GM13977 (cell line): Measurements from ENCODE around the gene SVOPL.
"Not testable (repeated sequence)": the region's sequence is repeated elsewhere in the genome, so short reads cannot be mapped to it uniquely, and the experiment has no call there.

ENCODE experiments used
- DNase-seq: peaks from one replicate; pipeline ENCODE4 v3.0.0; 2012; ENCODE audit warnings: low spot score
- in situ Hi-C: fragments of 300-500 bp; cut with MboI; formaldehyde crosslinking; loops from one replicate; pipeline ENCODE4 v1.12.0; 2022; ENCODE audit warnings: low sequenced_read_pairs, low pct_unique_long_range_greater_than_20kb, mixed read lengths, inconsistent platforms; ENCODE audit not compliant: unreplicated experiment
- TF ChIP-seq, protein P1 (sequence below): IDR thresholded peaks from 2 replicates; pipeline ENCODE4 v1.5.1; 2012; ENCODE audit warnings: mild to moderate bottlenecking, control low read depth; ENCODE audit not compliant: insufficient read depth; ENCODE audit errors: extremely low read depth, missing control alignments

The SVOPL gene

DNA sequence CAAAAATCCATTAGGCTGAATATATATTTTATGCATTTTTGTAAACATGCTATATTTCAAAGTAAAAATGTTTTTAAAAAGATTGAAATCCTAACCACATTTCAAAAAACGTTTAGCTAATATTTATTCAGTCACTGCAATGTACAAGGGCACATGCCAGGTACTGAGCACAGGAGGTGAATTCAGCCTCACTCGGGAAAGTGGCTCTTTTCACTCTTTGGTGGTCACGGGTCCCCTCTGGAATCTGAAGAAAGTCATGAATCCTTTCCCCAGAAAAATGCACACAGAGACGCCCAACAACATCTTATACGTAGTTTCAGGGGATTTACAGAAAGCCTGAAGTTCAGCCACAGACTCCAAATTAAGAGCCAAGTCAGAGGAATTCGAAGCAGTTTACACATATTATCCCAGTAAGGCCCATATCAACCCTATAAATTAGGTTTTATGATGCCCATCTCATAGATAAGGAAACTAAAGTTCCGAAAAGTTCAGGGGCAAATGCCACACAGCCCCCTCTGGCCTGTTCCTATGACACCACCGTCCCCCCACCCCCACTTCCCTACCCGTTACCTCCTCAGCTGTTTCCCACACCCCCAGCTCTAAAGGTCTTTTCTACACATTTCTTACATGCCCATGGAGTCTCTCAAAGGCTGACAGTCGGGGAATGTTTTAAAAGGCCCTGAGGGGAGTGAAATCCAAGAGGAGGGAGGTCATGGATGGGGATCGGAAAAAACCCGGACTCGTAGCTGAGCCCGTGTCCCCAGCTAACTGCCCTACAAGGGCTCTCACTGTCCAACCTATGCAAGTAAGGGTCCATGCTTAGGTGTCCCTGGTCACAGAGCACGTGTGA is 9.6 kb upstream of the SVOPL start:
- TF ChIP-seq, protein P1, sequence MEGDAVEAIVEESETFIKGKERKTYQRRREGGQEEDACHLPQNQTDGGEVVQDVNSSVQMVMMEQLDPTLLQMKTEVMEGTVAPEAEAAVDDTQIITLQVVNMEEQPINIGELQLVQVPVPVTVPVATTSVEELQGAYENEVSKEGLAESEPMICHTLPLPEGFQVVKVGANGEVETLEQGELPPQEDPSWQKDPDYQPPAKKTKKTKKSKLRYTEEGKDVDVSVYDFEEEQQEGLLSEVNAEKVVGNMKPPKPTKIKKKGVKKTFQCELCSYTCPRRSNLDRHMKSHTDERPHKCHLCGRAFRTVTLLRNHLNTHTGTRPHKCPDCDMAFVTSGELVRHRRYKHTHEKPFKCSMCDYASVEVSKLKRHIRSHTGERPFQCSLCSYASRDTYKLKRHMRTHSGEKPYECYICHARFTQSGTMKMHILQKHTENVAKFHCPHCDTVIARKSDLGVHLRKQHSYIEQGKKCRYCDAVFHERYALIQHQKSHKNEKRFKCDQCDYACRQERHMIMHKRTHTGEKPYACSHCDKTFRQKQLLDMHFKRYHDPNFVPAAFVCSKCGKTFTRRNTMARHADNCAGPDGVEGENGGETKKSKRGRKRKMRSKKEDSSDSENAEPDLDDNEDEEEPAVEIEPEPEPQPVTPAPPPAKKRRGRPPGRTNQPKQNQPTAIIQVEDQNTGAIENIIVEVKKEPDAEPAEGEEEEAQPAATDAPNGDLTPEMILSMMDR: no peak
- in situ Hi-C loops: no loop called here
- no peak for DNase-seq

DNA sequence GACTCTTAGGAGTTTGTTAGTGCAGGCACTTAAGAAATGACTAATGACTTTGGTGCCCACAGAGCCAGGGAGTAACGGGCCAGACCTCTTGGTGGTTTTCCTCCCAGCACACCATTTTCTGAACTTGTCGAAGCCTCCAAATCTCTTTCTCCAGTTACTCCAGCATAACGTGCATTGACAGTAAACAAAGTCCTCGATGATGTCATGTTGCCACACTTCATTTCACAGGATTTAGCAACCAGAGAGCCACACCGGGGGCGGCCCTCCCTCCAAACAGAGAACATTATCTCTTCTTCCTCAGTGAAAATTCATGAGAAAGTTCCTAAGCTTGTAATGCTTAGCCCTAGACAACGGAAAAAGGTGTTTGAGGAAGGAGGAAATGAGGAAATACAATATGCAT is 4.0 kb upstream of the SVOPL start:
- TF ChIP-seq, protein P1: no peak
- in situ Hi-C loops: no loop called here
- DNase-seq: no peak

DNA sequence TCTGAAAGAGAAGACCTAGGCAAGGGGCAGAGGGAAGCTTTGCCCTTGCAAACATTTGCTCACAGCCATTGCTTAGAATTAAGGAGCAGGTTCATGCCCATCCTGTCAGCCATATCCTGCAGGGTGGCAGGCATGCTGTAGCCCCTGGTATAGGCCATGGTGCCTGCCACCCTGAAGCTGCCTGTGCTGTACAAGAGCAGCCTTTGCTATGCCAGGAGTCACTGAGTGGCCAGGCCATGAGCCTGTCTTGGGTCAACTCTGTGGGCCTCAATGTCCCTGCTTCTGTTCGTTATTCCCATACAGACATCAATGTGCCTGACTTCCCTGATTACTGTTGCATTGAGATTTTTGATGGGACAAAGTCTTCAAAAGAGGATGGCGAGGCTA is 368 bp upstream of the SVOPL start:
- TF ChIP-seq, protein P1: no peak
- DNase-seq: no peak
- in situ Hi-C loops: no loop called here

DNA sequence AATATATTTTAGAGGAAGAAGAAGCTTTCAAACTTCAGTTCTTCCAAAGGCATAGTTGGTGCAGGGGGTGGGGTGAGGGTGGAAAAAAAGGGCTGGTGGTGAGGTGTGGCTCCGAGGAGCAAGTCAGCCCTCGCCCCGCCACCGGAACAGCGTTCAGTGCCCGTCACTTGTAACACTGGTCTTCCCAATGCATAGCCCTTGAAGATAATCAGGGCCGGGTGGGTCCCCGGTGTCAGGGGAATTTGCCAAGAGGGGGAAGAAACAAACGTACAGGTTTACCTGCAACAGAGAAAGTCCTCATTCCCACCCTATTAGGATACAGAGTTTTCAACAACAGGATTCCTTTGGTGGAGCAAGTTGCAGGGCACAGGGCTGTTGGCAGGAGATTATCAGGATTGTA is 1.5 kb downstream of the SVOPL start:
- in situ Hi-C loops: no loop called here
- TF ChIP-seq, protein P1: no peak
- DNase-seq: no peak

DNA sequence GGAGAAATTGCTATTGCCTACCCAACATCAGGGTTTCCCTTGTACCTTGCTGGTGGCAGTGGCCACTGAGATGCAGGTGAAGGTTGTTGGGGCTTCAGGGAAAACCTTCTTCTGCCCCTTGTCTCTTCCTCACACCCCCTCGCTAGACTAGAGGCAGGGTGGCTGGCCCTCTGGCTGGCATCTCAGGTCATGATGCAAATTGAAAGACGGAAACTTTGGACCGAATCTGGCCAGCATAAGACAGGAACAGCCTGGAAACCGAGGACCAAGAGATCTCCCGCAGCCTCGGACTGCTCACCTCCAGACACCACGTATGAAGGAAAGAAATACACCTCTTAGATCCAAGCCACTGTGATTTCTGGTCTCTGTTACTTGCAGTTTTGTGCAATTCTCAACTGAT is 2.9 kb downstream of the SVOPL start:
- no peak for DNase-seq
- in situ Hi-C loops: no loop called here
- TF ChIP-seq, protein P1: no peak

DNA sequence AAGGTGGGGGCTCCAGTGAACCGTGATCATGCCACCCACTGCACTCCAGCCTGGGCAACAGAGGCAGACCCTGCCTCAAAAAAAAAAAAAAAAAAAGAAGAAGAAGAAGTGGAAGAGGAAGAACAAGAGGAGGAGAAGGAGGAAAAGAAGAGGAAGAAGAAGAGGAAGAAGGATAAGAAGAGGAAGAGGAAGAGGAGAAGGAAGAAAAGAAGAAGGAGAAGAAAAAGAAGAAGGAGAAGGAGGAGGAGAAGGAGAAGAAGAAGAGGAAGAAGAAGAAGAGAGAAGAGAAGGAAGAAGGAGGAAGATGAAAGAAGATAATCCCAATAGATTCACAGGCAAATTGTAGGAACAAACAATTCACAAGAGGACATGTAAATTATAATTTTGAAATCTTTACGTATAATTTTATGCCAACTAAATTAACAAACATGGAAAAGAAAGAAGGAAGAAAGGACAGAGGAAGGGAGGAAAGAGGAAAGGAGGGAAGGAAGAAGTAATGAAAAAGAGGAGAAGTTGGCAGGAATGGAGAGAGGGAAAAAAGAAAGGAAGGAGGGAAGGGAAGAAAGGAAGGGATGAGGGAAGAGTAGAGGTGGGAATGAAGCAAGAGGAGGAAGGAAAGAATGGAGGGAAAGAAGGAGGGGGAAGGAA is 3.5 kb downstream of the SVOPL start:
- in situ Hi-C loops: no loop called here
- TF ChIP-seq, protein P1: no peak
- DNase-seq: no peak

DNA sequence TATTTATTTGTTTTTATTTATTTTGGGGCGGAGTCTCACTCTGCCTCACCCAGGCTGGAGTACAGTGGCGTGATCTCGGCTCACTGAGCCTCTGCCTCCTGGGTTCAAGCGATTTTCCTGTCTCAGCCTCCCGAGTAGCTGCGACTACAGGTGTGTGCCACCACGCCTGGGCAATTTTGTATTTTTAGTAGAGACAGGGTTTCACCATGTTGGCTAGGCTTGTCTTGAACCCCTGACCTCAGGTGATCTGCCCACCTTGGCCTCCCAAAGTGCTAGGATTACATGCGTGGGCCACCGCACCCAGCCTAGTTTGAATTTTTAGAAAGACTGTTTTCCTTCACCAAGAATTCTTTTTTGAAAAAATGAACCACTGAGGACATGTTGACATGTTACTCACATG is 5.4 kb downstream of the SVOPL start:
- DNase-seq: not testable (repeated sequence)

More for the DNA sequence above, 5.4 kb downstream of the SVOPL start:
- in situ Hi-C loops: not testable (repeated sequence)
